ENCODE results near the gene AP1S3.
"Not testable (repeated sequence)": the region's sequence is repeated elsewhere in the genome, so short reads cannot be mapped to it uniquely, and the experiment has no call there.

Gene AP1S3

GRCh38 chr2:223852281-223852795 is 15.0 kb upstream of the AP1S3 start:
- DNase-seq: no peak

GRCh38 chr2:223847410-223847809 is 10.0 kb upstream of the AP1S3 start:
- no peak for DNase-seq

- DNase-seq: no peak
Measured at GRCh38 chr2:223846515-223846914, 9.1 kb upstream of the AP1S3 start.

GRCh38 chr2:223841436-223842190 is 4.2 kb upstream of the AP1S3 start:
- no peak for DNase-seq

- DNase-seq: no peak
Measured at GRCh38 chr2:223835701-223836532, 1.5 kb downstream of the AP1S3 start.

GRCh38 chr2:223834431-223834830 is 3.0 kb downstream of the AP1S3 start:
- DNase-seq: no peak

- no peak for DNase-seq
Measured at GRCh38 chr2:223832241-223832903, 5.0 kb downstream of the AP1S3 start.

GRCh38 chr2:223829128-223829527 is 8.3 kb downstream of the AP1S3 start:
- no peak for DNase-seq

GRCh38 chr2:223828314-223828713 is 9.1 kb downstream of the AP1S3 start:
- DNase-seq: no peak

GRCh38 chr2:223826995-223827394 is 10.4 kb downstream of the AP1S3 start:
- no peak for DNase-seq

GRCh38 chr2:223824301-223824700 is 13.1 kb downstream of the AP1S3 start:
- no peak for DNase-seq

GRCh38 chr2:223822818-223823217 is 14.6 kb downstream of the AP1S3 start:
- DNase-seq: no peak

- no peak for DNase-seq
Measured at GRCh38 chr2:223820549-223820948, 16.8 kb downstream of the AP1S3 start.

- no peak for DNase-seq
Measured at GRCh38 chr2:223819891-223820290, 17.5 kb downstream of the AP1S3 start.

- no peak for DNase-seq
Measured at GRCh38 chr2:223815884-223816570, 21.4 kb downstream of the AP1S3 start.

GRCh38 chr2:223815186-223815883 is 22.0 kb downstream of the AP1S3 start:
- DNase-seq: no peak

- not testable (repeated sequence) for DNase-seq
Measured at GRCh38 chr2:223814764-223815163, 22.6 kb downstream of the AP1S3 start.

- no peak for DNase-seq
Measured at GRCh38 chr2:223813329-223813728, 24.1 kb downstream of the AP1S3 start.

- DNase-seq: no peak
Measured at GRCh38 chr2:223811757-223812156, 25.6 kb downstream of the AP1S3 start.

- DNase-seq: no peak
Measured at GRCh38 chr2:223805008-223805407, 32.4 kb downstream of the AP1S3 start.

GRCh38 chr2:223801736-223802135 is 35.6 kb downstream of the AP1S3 start:
- no peak for DNase-seq

GRCh38 chr2:223800908-223801307 is 36.5 kb downstream of the AP1S3 start:
- DNase-seq: no peak
